ENCODE results near the gene RFESD.
"Not testable (repeated sequence)": the region's sequence is repeated elsewhere in the genome, so short reads cannot be mapped to it uniquely, and the experiment has no call there.

RFESD gene

GRCh38 chr5:95628933-95629332 lies 17.6 kb upstream of the RFESD start:
- DNase-seq (ENCODE audit: low spot score): no peak

- DNase-seq (ENCODE audit: low spot score): no peak
Observed at GRCh38 chr5:95630394-95630917, 16.1 kb upstream of the RFESD start.

- no peak for DNase-seq (ENCODE audit: low spot score)
Observed at GRCh38 chr5:95631255-95631958, 15.2 kb upstream of the RFESD start.

- peak; percentile 82 for DNase-seq (ENCODE audit: low spot score)
Observed at GRCh38 chr5:95631991-95632675, 14.4 kb upstream of the RFESD start.

DNA sequence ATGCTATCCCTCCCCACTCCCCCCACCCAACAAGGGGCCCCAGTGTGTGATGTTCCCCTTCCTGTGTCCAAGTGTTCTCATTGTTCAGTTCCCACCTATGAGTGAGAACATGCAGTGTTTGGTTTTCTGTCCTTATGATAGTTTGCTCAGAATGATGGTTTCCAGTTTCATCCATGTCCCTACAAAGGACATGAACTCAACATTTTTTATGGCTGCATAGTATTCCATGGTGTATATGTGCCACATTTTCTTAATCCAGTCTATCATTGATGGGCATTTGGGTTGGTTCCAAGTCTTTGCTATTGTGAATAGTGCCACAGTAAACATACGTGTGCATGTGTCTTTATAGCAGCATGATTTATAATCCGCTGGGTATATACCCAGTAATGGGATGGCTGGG lies 13.6 kb upstream of the RFESD start:
- DNase-seq (ENCODE audit: low spot score): not testable (repeated sequence)

DNA sequence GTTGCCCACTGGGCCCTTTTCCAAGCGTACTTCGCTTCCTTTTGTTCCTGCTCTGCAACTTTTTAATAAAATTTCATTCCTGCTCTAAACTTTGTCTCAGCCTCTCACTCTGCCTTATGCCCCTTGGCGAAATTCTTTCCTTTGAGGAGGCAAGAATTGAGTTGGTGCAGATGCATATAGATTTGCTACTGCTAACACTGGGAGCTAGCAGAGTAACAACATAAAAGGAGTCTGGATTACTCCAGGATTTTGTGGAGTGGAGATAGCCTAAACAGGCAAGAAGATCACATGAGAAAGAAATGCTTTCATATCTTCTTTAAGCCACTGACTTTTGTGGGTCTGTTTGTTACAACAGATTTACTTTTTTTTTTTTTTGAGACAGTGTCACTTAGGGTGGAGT lies 12.9 kb upstream of the RFESD start:
- DNase-seq (ENCODE audit: low spot score): no peak

DNA sequence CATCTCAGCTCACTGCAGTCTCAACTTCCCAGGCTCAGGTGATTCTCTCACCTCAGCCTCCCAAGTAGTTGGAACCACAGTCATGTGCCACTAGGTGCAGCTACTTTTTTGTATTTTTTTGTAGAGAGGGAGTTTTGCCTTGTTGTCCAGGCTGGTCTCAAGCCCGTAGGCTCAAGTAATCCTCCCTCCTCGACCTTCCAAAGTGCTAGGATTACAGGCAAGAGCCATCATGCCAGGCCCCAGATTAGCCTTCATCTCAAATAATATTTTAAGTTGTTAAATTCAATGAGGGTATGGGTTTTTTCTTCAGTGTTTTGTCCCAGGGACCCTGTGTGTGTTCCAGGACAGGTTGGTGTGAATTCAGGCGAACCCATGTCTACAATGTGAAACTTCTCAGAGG lies 12.5 kb upstream of the RFESD start:
- DNase-seq (ENCODE audit: low spot score): no peak

GRCh38 chr5:95638632-95639031 lies 7.9 kb upstream of the RFESD start:
- no peak for DNase-seq (ENCODE audit: low spot score)

- DNase-seq (ENCODE audit: low spot score): no peak
Observed at GRCh38 chr5:95641741-95642220, 4.8 kb upstream of the RFESD start.

DNA sequence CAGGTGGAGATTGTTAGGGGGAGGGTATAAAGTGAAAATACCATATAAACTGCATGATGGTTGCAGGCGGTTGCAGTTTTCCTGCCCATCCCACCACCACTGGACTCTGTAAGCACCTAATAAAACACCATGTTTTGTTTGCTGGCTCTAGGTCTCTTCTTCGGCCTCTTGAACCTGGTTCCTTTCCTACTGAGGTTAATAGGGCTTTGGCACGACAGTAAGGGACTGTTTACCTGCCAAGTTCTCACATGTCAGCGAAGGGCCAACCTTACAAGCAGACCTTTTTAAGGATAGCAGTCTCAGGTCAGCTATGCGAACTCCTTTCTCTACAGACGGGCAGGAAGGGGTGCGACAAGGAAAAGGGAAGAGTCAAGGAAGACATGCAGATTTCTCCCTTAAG lies 3.4 kb upstream of the RFESD start:
- DNase-seq (ENCODE audit: low spot score): no peak

GRCh38 chr5:95644351-95645042 lies 2.1 kb upstream of the RFESD start:
- peak; percentile 66 for DNase-seq (ENCODE audit: low spot score)

- DNase-seq (ENCODE audit: low spot score): not testable (repeated sequence)
Observed at GRCh38 chr5:95646226-95646568, 380 bp upstream of the RFESD start.

GRCh38 chr5:95647886-95648860 lies 1.6 kb downstream of the RFESD start:
- peak; percentile 25 for DNase-seq (ENCODE audit: low spot score)

GRCh38 chr5:95649274-95649673 lies 2.7 kb downstream of the RFESD start:
- no peak for DNase-seq (ENCODE audit: low spot score)

- DNase-seq (ENCODE audit: low spot score): no peak
Observed at GRCh38 chr5:95649842-95650620, 3.5 kb downstream of the RFESD start.

DNA sequence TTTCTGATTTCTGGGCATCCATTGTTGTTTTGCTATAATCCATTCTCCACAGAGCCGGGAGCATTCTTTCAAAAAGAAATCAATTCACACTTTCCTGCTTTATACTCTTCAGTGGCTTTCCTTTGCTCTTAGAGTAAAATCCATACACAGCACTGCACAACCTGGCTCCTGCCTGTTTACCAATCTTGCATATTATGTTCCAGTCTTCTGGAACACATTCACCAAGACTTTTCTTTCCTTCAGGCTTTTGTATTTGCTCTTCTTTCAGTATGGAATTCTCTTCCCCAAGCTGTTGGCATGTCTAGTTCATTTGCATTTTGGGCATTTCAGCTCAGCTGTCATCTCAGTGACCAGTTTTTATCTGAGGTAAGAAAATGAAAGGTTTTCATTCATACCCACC lies 6.3 kb downstream of the RFESD start:
- no peak for DNase-seq (ENCODE audit: low spot score)

DNA sequence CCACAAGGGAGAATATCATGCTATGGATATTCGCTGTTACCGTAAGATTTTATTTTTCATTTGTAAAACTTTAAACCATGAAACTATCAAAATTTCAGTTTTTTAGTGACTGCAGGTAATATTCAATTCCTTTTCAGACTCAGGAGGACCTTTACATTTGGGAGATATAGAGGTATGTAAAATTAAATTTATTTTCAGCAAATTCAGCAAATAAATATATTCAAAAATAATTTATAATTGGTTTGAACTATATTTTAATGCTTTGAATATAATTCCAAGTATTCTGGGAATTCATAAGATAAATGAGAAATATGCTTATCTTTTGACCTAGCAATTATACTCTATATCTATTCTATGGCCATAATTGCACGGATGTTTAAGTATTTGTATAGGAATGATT lies 7.6 kb downstream of the RFESD start:
- DNase-seq (ENCODE audit: low spot score): no peak

- no peak for DNase-seq (ENCODE audit: low spot score)
Observed at GRCh38 chr5:95655575-95655974, 9.0 kb downstream of the RFESD start.

DNA sequence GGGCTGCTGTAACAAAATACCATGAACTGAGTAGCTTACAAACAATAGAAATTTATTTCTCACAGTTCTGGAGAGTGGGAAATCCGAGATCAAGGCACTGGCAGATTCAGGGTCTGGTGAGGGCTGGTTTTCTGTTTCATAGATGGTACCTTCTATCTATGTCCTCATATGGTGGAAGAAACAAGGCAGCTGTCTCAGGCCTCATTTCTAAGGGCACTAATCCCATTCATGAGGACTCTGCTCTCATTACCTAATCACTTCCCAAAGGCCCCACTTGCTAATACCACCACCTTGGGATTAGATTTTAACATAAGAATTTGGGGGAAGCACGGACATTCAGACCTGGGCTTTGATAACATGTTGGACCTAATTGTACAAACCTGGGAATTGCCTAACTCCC lies 13.5 kb downstream of the RFESD start:
- DNase-seq (ENCODE audit: low spot score): no peak

DNA sequence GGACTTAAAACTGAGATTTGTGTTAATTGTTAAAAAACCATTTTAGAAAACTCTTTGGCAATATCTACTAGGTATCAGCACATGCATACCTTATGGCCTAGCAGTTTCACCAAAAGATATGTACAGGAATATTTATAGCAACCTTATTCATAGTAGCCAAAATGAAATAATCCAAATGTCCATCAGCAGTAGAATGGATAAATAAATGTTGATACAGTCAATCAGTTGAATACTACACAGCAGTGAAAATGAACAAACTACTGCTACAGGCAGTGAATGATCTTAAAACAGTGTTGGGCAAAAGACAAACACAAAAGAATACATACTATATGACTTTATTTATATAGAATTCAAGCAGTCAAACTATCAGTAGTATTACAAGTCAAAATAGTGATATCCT lies 16.4 kb downstream of the RFESD start:
- no peak for DNase-seq (ENCODE audit: low spot score)

- peak; percentile 50 for DNase-seq (ENCODE audit: low spot score)
Observed at GRCh38 chr5:95664204-95664786, 17.7 kb downstream of the RFESD start.

Measured in CD4-positive, alpha-beta T cell treated with Interleukin-15 for 4 hours (primary cell).